NT2/D1 (cell line): ENCODE measurements around the gene ELAVL2.

Experiments used
- SUZ12 ChIP-seq: IDR thresholded peaks from 2 replicates; pipeline ENCODE4 v1.6.1; 2011; ENCODE audit not compliant: insufficient read length, insufficient read depth; ENCODE audit errors: extremely low read depth
- YY1 ChIP-seq: IDR thresholded peaks from 2 replicates; pipeline ENCODE4 v1.6.1; 2011; ENCODE audit not compliant: insufficient read length, insufficient read depth
- ZNF274 ChIP-seq: IDR thresholded peaks from 2 replicates; pipeline ENCODE4 v1.6.1; 2011; ENCODE audit warnings: mild to moderate bottlenecking, low read depth, low read length

DNA sequence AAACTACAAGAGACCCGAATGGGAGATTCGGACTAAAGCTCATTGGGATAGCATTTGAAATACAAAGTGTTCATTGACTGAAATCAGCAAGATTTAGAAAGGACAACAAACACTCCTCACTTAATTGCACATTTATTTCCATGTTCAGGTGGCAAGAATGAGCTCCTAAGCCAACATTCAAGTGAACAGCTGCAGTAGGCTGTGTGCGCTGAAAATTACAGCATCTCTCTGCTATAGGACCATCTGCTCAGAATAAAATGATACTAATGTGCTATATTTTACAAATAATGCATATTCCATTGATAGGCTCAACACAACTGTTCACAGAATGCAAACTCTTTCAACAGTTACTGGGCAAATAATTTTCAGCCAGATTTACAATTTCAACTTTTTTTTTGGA is 61.8 kb downstream of the ELAVL2 start:
- TF ChIP-seq YY1 (no peak), SUZ12 (no peak), ZNF274 (no peak)
